ENCODE measurements around the gene TAF1.

GRCh38 chrX:71510161-71510560, 144.0 kb downstream of the TAF1 start:
- TF ChIP-seq CTCF (conservative IDR thresholded peaks at IDR 0.05; ENCODE audit: low read length) (no peak), EZH2phosphoT487 (IDR thresholded peaks at IDR 0.05; ENCODE audit: borderline replicate concordance, low read depth, low read length) (no peak)
